CD14-positive monocyte (primary cell): ENCODE measurements around the gene CDH4. TPM values are rescaled to one million over a fixed set of nuclear protein-coding genes. Genes with fewer than 3 reads are reported as not detected.

Experiments used
- DNase-seq, 3 donors: peaks; one replicate each; pipeline ENCODE4 v3.0.0-alpha.2; 2011 to 2022
- H2AFZ ChIP-seq: 2 replicates; pipeline ENCODE4 v1.6.0; 2012; ENCODE audit warnings: mild to moderate bottlenecking, low read depth, low read length, inconsistent platforms; ENCODE audit not compliant: insufficient read depth, poor library complexity, severe bottlenecking
- H3K27ac ChIP-seq, 2 donors: 1 replicate in 1 of 2; 2 replicates in 1 of 2; pipeline ENCODE4 v1.5.1; 2012 to 2013; ENCODE audit warnings: low read length in 2 of 2, control low read depth in 1 of 2, inconsistent platforms in 1 of 2, low read depth in 1 of 2, mild to moderate bottlenecking in 1 of 2
- H3K27me3 ChIP-seq, 2 donors: one replicate each; pipeline versions ENCODE4 v1.6.0 to v1.6.1; 2011 to 2013; ENCODE audit warnings: low read length in 2 of 2; ENCODE audit not compliant: control insufficient read depth in 2 of 2, insufficient read depth in 2 of 2
- H3K36me3 ChIP-seq, 2 donors: replicated peaks in 1 of 2; 1 replicate in 1 of 2; 2 replicates in 1 of 2; pipeline versions ENCODE4 v1.5.1 to v1.6.1; 2012 to 2013; ENCODE audit warnings: low read length in 2 of 2, control low read depth in 1 of 2, inconsistent platforms in 1 of 2, mild to moderate bottlenecking in 1 of 2; ENCODE audit not compliant: insufficient read depth in 2 of 2, control insufficient read depth in 1 of 2
- H3K4me1 ChIP-seq, 2 donors: 1 replicate in 1 of 2; 2 replicates in 1 of 2; pipeline versions ENCODE4 v1.5.1 to v1.6.1; 2012 to 2013; ENCODE audit warnings: low read length in 2 of 2, control low read depth in 1 of 2, inconsistent platforms in 1 of 2, mild to moderate bottlenecking in 1 of 2, moderate library complexity in 1 of 2; ENCODE audit not compliant: insufficient read depth in 2 of 2, control insufficient read depth in 1 of 2
- H3K4me2 ChIP-seq: replicated peaks from 2 replicates; pipeline ENCODE3; 2012; ENCODE audit warnings: low read length, moderate library complexity, mild to moderate bottlenecking; ENCODE audit not compliant: poor library complexity, severe bottlenecking; ENCODE audit errors: extremely low read depth
- H3K4me3 ChIP-seq, 3 experiments: fragments of 200-600 bp in 1 of 3; sonication (generic) in 1 of 3; replicated peaks in 1 of 3; 1 replicate in 2 of 3; 2 replicates in 1 of 3; pipeline ENCODE4 v1.5.1; 2011 to 2013; ENCODE audit warnings: low read length in 3 of 3, mild to moderate bottlenecking in 3 of 3, control low read depth in 2 of 3, low read depth in 2 of 3, inconsistent platforms in 1 of 3, moderate library complexity in 1 of 3
- H3K79me2 ChIP-seq: 2 replicates; pipeline ENCODE4 v1.6.0; 2012; ENCODE audit warnings: mild to moderate bottlenecking, control low read depth, inconsistent platforms, low read length, moderate library complexity; ENCODE audit not compliant: insufficient read depth
- H3K9ac ChIP-seq: 2 replicates; pipeline ENCODE4 v1.6.0; 2017; ENCODE audit warnings: low read length, mild to moderate bottlenecking; ENCODE audit not compliant: insufficient read depth, poor library complexity, severe bottlenecking
- H3K9me3 ChIP-seq, 2 donors: replicated peaks in 1 of 2; 1 replicate in 1 of 2; 2 replicates in 1 of 2; pipeline versions ENCODE4 v1.5.1 to v1.6.1; 2012 to 2013; ENCODE audit warnings: low read length in 2 of 2, control low read depth in 1 of 2; ENCODE audit not compliant: control insufficient read depth in 1 of 2, insufficient read depth in 1 of 2
- H4K20me1 ChIP-seq: 2 replicates; pipeline ENCODE4 v1.6.0; 2012; ENCODE audit warnings: mild to moderate bottlenecking, low read length, control low read depth, moderate library complexity; ENCODE audit not compliant: insufficient read depth
- H3K27ac Mint-ChIP-seq, 7 donors: one replicate each; pipeline ENCODE4 v1.8.0; 2020; ENCODE audit warnings: mild to moderate bottlenecking in 7 of 7, mixed read lengths in 7 of 7, moderate library complexity in 6 of 7, inconsistent platforms in 2 of 7
- H3K27me3 Mint-ChIP-seq, 3 donors: one replicate each; pipeline ENCODE4 v1.8.0; 2021 to 2022; ENCODE audit warnings: low read depth in 3 of 3, mild to moderate bottlenecking in 3 of 3, mixed read lengths in 3 of 3, moderate library complexity in 3 of 3, inconsistent platforms in 1 of 3
- H3K36me3 Mint-ChIP-seq, 2 donors: one replicate each; pipeline ENCODE4 v1.8.0; 2020; ENCODE audit warnings: mixed read lengths in 2 of 2, inconsistent platforms in 1 of 2, mild to moderate bottlenecking in 1 of 2
- H3K4me1 Mint-ChIP-seq: one replicate; pipeline ENCODE4 v1.8.0; 2020; ENCODE audit warnings: mild to moderate bottlenecking, mixed read lengths
- H3K4me3 Mint-ChIP-seq, 2 donors: one replicate each; pipeline ENCODE4 v1.8.0; 2020; ENCODE audit warnings: mild to moderate bottlenecking in 2 of 2, mixed read lengths in 2 of 2, moderate library complexity in 1 of 2
- H3K9me3 Mint-ChIP-seq, 7 donors: one replicate each; pipeline ENCODE4 v1.8.0; 2020 to 2022; ENCODE audit warnings: mixed read lengths in 7 of 7, mild to moderate bottlenecking in 6 of 7, moderate library complexity in 6 of 7, inconsistent platforms in 2 of 7
- WGBS: methylation state at CpG from one replicate; pipeline ENCODE4 v1.1.5; 2013; ENCODE audit warnings: missing lambda C conversion rate; ENCODE audit not compliant: insufficient coverage; 5-methylcytosine and 5-hydroxymethylcytosine counted together
- intact Hi-C, 2 donors: fragments of 100-400 bp; cut with micrococcal nuclease; formaldehyde crosslinking; loops; one replicate each; pipeline versions ENCODE4 v1.15.0 to v1.15.1; 2023
- polyA plus RNA-seq, 3 donors: library from polyadenylated mRNA; depleted of rRNA in 1 of 3; unstranded in 2 of 3; stranded (reverse) in 1 of 3; fragments of 300-500 nt in 2 of 3; fragments of >200 nt in 1 of 3; fragmentation: Illumina TruSeq in 2 of 3; gene quantifications; 1 replicate in 2 of 3; 2 replicates in 1 of 3; pipeline ENCODE4 v1.2.3, GENCODE V29; 2012 to 2021
- TF ChIP-seq, protein P1 (sequence below): fragments of 200-600 bp; IDR thresholded peaks from one replicate; pipeline ENCODE4 v1.8.0; 2022; ENCODE audit warnings: antibody characterized with exemption, mild to moderate bottlenecking

CDH4 gene
- polyA plus RNA-seq, 3 donors, result not detected

DNA sequence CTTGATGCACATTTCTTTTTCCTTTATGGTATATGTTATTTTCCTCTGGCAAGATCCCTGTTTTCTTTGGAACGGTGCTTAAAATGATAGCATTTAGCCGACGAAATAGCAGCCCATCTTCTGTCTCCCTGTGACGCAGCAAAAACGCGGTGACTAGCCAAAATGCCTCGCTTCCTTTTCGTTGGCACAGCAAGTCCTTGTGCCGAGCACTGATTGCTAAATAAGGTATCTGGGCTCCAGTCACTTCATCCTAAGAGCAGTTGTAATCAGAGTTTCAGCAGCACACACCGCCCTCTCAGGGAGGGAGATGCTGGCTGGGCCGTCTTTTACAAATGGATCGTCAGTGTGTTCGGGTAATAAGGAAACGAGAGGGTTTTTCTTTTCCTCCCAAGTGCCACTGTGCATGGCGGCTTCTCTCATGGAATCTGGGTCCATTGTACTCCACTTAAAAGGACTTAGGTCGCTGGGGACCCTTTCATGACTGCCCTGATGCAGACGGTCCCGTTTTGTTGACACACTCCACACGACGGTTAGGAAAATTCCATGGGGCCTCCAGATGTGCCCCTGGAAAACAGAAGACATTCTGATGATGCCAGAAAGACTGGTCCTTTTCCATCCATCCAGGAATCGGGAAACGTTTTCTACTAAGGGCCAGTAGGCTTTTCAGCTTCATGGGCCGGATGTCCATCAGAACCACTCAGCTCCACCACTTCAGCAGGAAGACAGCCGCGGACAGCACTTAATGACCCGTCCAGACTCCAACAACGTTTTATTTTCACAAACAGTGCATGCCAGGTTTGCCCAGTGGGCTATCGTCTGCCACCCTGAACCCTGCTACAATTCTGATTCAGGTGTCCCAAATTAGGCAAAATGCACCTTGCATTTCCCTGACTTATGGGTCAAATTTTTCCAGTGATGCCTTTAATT lies 185.5 kb downstream of the CDH4 start:
- Histone ChIP-seq H3K27me3 (no peaks in the 10 kb centered on the region), H3K9ac (no peak overlapping the region), H3K4me2 (no peak overlapping the region), H3K27ac (no peak overlapping the region), H3K79me2 (no peaks in the 10 kb centered on the region), H4K20me1 (no peaks in the 10 kb centered on the region), H2AFZ (no peak overlapping the region), H3K4me3 (no peak overlapping the region), H3K4me1 (no peaks in the 10 kb centered on the region), H3K9me3 (peaks cover 6 to 71% of the 10 kb centered on the region in 2 donors), H3K36me3 (no peaks in the 10 kb centered on the region)
- Mint-ChIP-seq H3K36me3 (no peaks in the 10 kb centered on the region), H3K27ac (no peak overlapping the region), H3K27me3 (peaks cover 0 to 34% (median 6%) of the 10 kb centered on the region in 3 donors), H3K4me3 (peak overlapping the region; percentile 6 to 21), H3K4me1 (peaks cover 7% of the 10 kb centered on the region), H3K9me3 (peaks cover 0 to 34% (median 16%) of the 10 kb centered on the region in 7 donors)
- WGBS, result 43% methylated on average over 28 of the region's 28 CpGs
- TF ChIP-seq, protein P1, sequence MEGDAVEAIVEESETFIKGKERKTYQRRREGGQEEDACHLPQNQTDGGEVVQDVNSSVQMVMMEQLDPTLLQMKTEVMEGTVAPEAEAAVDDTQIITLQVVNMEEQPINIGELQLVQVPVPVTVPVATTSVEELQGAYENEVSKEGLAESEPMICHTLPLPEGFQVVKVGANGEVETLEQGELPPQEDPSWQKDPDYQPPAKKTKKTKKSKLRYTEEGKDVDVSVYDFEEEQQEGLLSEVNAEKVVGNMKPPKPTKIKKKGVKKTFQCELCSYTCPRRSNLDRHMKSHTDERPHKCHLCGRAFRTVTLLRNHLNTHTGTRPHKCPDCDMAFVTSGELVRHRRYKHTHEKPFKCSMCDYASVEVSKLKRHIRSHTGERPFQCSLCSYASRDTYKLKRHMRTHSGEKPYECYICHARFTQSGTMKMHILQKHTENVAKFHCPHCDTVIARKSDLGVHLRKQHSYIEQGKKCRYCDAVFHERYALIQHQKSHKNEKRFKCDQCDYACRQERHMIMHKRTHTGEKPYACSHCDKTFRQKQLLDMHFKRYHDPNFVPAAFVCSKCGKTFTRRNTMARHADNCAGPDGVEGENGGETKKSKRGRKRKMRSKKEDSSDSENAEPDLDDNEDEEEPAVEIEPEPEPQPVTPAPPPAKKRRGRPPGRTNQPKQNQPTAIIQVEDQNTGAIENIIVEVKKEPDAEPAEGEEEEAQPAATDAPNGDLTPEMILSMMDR, result no peak
- no peak for DNase-seq
- intact Hi-C loops, result no loop called here

DNA sequence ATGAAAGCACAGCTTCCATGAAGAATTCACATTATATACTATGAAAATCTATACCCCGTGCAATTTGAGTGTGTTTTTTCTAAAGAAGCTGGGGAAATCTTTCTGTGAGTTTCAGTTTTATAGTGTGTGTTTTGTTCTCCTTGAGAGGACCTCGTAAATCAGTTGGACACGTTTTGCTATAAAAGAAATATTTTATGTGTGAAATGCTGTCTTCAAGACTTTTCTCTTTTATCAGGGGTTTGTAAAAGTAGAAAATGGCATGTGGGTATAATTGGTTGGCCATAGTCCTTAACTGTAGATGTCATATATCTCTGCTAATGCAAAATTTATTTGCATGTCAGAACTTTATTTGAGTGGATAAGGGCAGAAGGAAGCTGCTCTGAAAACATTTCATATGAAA lies 186.2 kb downstream of the CDH4 start:
- no peak overlapping the region for H3K27ac ChIP-seq
- no peaks in the 10 kb centered on the region for H4K20me1 ChIP-seq
- no peak overlapping the region for H3K4me2 ChIP-seq
- 100% methylated on average over 1 of the region's 3 CpGs for WGBS
- no peaks in the 10 kb centered on the region for H3K27me3 ChIP-seq
- peaks cover 6 to 66% of the 10 kb centered on the region in 2 donors for H3K9me3 ChIP-seq
- Mint-ChIP-seq H3K27me3 (peaks cover 0 to 33% (median 6%) of the 10 kb centered on the region in 3 donors), H3K9me3 (peaks cover 0 to 32% (median 16%) of the 10 kb centered on the region in 7 donors), H3K4me3 (no peak overlapping the region), H3K36me3 (no peaks in the 10 kb centered on the region), H3K4me1 (peaks cover 7% of the 10 kb centered on the region), H3K27ac (no peak overlapping the region)
- intact Hi-C loops, result no loop called here
- H3K4me1 ChIP-seq, result no peaks in the 10 kb centered on the region
- no peak overlapping the region for H2AFZ ChIP-seq
- H3K79me2 ChIP-seq, result no peaks in the 10 kb centered on the region
- no peaks in the 10 kb centered on the region for H3K36me3 ChIP-seq
- no peak for DNase-seq
- H3K9ac ChIP-seq, result no peak overlapping the region
- TF ChIP-seq, protein P1, result no peak
- H3K4me3 ChIP-seq, result no peak overlapping the region
